Stimulated activated CD8-positive, alpha-beta memory T cell treated with anti-CD3 and anti-CD28 coated beads, Interleukin-4, amount 100 ng/mL, for 4 hours (primary cell): Measurements from ENCODE around the gene CFP.

Experiments
- DNase-seq, 2 donors: peaks; one replicate each; pipeline ENCODE4 v3.0.0-alpha.2; 2020; ENCODE audit warnings: low read depth in 2 of 2, low spot score in 1 of 2

Gene CFP

GRCh38 chrX:47576021-47576898 lies 53.5 kb downstream of the CFP start:
- no peak for DNase-seq

DNA sequence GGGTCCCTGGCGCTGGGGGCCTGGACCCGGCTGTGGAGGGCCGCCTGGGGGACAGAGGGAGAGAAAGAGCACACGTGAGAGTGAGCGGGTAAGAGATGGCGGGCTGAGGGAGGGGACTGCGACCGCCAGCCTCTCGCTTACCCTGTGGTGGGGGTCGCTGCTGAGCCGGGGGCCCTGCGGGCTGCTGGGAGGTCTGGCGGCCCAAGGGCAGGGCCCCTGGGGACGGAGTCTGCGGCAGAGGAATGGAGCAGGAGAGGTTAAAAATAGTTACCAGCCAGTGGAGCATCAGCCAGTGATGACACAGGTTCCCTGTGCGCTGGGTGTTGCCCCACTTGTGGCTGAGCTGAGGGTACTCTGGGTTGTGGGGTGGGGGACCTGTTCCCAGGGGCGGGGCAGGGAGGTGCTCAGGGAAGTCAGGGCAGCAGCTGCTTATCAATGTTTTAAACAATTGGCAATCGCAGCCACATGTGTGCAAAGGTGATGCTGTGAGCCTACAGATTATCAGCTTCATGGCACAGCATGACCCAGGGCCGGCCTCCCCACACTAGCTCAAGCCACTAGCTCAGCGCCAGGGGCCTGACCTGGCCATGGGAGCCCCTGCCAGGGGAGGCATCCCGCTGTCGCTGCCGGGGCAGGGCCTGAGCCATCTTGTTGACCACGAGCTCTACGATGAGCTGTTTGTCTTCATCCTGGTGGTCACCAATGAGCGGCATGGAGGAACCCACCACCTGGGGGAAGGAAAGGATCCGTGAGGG lies 55.0 kb downstream of the CFP start:
- DNase-seq: no peak

DNA sequence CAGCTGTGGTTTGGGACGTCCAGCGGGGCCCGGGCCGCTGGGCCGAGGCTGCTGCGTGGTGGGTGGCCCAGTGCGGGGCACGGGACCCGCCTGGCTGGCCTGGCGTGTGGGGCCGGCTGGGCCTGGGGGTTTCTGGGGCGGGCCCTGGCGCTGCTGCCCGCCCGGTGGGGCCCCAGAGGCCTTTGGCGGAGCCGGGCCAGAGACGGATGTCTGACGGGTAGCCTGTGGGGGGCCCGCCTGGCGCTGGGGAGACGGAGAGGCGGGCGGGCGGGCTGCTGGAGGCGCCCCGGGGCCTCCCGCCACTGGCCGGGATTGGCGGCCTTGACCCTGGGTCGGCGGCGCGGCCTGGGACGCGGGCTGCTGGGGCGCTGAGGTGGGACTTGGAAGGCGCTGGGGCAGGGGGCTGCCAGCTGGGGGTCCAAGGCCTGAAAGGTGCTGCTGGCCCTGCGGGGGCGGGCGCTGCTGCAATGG lies 55.6 kb downstream of the CFP start:
- DNase-seq: no peak

DNA sequence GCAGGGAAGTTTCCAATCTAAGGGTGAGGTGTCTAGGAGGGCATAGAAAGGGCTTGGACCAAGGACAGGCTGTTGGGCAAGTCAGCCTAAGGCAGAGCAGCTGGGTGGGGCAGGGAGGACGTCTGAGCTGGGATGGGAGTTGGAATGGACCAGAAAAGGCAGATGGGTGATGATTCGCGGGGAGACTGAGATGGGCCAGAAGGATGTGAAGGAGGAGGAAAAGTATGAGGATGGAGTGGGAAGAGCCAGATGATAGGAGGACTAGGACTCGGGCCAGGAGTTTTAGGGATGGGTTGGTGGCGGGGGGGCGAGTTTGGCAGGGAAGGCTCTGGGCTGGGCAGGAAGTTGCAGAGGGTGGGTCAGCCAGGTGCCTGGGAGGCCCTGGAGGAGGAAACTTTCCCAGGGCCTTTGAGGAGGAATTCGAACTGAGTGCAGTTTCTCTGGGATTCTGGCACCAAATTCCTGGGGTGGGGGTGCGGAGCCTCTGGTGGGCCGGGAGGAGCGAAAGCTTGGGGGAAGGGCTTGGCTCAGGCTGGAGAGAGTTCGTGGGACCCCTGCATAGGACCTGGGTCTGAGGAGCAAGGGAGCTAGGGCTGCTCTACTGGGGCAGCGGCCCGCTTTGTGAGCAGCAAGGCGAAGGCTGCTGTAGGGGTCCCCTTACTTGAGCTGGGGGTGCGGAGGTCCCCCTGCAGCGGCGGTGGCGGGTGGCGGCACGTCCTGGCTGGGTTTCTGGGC lies 56.2 kb downstream of the CFP start:
- DNase-seq: no peak
